ENCODE data around the gene ANKRD13D. TPM values are rescaled to one million over a fixed set of nuclear protein-coding genes. Genes with fewer than 3 reads are reported as not detected.
A peak's percentile ranks its signal among the peaks of the same experiment; 100 is the strongest.

The ANKRD13D gene
- total RNA-seq, 1 experiment from 2014 or later = 13.1 TPM

DNA sequence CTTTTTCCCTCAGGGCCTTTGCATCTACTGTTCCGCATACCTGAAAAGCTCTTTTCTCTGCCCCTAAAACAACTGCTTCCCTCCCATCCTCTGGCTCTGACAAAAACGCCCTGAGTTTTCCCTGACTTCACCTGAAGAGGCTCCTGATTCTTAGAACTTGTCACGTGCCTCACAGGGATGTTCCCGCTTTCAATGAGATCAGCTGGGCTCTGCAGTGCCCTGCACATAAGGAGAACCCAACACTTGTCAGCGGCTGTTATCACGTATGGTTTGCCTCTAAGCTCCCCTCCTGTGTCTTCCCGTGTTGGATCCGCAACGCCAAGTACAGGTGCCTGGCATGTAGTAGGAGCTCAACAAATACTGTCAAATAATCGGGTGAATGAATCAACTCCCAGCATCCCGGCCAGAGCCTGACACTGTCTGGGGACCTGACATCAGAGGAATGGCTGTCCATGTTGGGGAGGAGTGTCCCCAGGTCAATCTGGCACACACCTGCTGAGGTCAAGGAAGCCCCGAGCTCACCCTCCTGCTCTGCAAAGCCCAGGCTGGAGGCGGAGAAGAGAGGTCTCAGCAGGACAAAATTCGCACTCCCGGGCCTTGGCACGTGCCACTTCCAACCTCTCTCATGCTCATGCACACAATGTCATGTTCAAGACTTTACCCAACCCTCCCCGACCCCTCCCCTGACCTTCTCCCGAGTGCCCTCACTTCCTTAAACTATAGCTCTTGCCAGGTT lies 27.0 kb upstream of the ANKRD13D start:
- no peak for DNase-seq (ENCODE audit: low read depth)

DNA sequence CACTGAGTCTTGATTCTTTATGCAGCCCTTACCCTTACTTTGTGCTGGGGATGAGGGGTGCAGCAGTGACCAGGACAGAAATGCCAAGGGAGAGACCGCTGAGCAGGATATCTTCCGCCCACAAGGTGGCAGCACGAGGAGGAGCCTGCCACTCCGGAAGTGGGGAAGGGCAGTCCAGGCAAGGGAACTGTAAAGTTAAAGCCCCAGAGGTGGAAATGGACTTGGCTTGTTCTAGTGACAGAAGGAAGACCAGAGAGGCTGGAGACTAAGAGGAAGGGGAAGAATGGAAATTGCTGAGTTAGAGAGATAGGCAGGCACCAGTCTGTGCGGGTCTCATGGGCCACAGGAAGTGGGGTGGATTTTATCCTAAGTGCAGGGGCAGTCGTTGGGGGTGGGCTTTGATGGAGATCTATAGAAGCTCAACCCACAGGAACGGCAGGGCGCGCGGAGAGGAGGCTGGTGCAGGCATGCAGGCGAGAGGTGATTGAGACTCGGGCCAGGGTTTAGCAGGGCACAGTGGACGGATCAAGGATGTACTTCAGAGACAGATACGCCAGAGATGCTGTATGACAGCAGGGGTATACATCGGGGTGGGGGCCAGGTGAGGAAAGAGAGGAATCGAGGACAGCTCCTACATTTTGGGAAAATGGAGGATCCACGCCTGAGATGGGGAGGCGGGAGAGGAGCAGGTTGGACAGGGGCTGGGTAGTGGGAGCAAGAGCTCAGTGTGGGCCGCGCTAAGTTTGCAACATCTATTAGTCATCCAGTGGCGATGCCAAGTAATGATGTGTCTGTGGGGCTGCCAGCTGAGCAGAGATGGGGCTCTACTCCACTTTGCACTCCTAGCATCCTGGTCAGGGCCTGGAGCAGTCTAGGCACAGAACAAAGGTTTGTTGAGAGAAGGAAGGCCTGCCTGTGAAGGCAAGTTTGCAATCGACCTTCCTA lies 26.1 kb upstream of the ANKRD13D start:
- peak; percentile 83 for DNase-seq (ENCODE audit: low read depth)

DNA sequence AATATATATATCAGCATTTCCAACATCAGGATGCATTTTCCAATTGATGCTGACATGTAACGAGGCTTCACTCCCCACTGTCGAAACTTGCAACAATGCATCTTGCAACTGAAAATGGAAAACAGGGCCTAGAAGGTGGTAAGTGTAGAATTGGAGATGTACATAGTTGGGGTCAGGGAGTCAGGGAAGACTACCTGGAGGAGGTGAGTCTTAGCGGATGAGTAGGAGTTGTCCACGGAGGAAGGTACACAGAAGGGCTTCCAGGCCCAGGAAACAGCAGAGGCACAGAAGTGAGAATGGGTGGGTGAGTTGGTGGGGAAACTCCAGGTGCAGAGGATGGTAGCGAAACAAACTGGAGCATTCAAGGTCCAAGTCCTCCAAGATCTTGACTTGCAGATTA lies 24.8 kb upstream of the ANKRD13D start:
- DNase-seq (ENCODE audit: low read depth) = no peak

- no peak for DNase-seq (ENCODE audit: low read depth)
Measured at GRCh38 chr11:67264877-67265632, 24.0 kb upstream of the ANKRD13D start.

DNA sequence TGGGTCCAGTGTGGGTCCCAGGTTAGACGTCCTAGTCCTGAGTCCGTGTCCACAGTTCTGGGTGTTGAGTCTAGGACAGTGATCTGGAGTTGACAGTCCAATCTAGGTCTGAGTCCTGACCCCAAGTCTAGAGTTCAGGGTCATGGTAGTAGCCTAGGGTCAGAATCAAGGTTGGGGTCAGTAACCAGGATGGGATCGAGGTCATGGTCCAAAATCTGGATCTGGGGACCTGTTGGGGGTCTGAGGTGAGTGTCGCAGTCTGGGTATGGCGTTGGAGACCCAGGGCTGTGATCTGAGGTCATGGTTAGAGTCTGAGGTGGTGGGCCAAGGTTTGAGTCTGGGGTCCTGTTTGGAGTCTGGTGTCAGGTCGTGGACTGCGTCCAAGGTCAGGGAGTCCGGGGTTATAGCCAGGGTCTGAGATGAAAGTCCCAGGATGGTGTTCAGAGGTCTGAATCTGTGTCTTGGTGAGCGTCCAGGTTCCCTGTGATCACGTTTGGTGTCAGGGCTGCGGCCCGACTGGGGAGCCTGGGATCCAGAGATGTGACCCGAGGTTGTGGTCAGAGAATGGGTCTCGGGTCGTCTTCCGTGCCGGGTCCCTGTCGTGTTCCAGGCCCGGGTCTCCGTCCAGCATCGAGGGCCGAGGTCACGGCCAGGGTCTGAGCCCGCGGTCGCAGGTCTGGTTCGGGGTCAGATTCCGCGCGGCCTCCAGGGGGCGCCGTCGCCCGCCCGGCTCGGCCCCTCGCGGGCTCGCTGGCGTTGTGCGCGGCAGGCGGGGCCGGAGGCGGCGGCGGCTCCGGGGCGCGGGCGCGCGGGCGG lies 23.3 kb upstream of the ANKRD13D start:
- DNase-seq (ENCODE audit: low read depth) = peak; percentile 67

GRCh38 chr11:67266449-67267187 lies 22.5 kb upstream of the ANKRD13D start, which contains the start of gene GRK2:
Gene GRK2, plus strand, starts transcription at chr11:67266473. Its CDS starts 227 bp downstream, at chr11:67266700.
- peak; percentile 70 for DNase-seq (ENCODE audit: low read depth)

GRCh38 chr11:67267188-67268080 lies 21.7 kb upstream of the ANKRD13D start:
- no peak for DNase-seq (ENCODE audit: low read depth)

- DNase-seq (ENCODE audit: low read depth) = no peak
Measured at GRCh38 chr11:67268081-67268961, 20.8 kb upstream of the ANKRD13D start.

GRCh38 chr11:67268962-67269268 lies 20.2 kb upstream of the ANKRD13D start:
- no peak for DNase-seq (ENCODE audit: low read depth)

DNA sequence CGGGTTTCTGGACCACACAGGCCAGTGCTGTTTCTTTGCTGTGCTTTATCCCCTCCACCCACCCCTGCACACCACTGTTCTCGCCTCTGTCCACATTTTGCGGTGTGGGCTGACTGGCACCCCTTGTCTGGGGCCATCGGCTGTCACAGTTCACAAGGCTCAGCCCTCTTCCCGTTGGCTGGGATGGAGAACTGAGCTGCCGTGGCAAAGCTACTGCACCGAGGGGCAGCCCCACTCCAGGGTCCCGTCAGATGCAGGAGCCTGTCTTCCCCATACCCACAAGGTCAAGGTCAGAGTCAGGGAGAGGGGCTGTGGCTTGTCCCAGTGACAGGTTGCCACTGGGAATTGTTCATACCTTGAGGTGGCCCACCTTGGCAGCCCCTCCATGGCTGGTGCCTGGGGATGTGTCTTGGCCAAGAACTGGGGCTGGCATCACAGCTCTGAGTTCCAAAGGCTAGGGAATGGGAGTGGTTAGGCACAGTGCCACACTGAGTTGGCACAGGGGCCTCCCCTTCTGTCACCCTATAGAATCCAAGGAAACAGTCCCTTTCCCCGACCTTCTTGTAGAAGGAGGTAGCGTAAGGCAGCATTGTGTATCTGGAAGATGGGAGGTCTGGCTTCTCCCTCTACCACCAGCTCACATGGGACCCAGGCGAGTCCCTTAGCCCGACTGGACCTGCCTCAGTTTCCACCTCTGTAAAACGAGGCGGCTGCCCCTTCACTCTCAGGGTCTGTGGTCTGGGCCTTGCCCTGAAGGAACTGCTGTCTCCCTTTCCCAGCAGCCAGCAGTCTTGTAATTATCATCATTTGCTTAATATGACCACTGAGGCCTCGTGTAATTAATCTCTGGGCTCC lies 19.5 kb upstream of the ANKRD13D start:
- no peak for DNase-seq (ENCODE audit: low read depth)

DNA sequence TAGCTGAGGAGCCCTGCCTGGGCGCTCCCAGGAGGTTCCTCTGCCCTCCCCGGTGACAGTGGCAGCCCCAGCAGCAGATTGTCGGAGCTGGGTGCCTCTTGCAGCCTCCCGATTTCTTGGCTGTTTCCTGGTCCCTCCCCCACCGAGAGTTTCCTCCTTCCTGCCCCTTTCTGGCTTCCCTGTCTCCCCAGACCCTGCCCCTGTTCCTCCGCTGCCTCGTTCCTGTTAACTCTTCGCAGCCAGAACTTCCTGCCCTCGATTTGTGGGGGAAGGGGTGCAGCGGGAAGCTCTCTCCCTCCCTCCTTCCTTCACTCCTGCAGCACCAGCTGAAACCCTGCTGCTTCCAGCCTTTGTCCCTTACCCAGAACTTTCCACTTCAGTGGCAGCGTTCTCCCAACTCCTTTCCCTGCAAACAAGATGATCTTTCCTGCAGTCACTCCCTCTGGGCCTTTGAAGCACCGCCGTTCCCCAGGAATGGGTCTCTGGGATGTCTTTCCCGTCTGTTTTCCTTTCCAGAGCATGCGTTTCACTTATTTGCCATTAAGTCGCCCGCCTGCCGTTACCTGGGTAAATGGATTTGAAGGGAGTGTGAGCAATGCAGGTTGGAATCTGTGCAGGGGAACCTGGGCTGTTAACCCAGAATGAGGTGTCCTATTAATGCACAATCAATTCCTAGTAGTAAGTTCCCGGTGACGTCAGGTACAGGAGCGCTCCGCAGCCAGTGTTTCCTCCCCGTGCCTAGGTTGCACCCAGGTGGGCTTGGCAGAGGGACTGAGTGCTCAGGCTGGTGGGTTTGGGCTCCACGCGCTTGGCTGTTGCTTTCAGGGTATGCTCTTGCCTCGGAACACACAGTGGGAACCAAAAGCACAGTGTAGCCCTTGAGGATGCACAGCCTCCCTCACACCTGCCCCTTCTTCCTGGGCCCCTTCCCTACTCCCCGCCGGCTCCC lies 18.6 kb upstream of the ANKRD13D start:
- no peak for DNase-seq (ENCODE audit: low read depth)

- no peak for DNase-seq (ENCODE audit: low read depth)
Measured at GRCh38 chr11:67271205-67271540, 17.9 kb upstream of the ANKRD13D start.

GRCh38 chr11:67271541-67272284 lies 17.4 kb upstream of the ANKRD13D start:
- DNase-seq (ENCODE audit: low read depth) = no peak

DNA sequence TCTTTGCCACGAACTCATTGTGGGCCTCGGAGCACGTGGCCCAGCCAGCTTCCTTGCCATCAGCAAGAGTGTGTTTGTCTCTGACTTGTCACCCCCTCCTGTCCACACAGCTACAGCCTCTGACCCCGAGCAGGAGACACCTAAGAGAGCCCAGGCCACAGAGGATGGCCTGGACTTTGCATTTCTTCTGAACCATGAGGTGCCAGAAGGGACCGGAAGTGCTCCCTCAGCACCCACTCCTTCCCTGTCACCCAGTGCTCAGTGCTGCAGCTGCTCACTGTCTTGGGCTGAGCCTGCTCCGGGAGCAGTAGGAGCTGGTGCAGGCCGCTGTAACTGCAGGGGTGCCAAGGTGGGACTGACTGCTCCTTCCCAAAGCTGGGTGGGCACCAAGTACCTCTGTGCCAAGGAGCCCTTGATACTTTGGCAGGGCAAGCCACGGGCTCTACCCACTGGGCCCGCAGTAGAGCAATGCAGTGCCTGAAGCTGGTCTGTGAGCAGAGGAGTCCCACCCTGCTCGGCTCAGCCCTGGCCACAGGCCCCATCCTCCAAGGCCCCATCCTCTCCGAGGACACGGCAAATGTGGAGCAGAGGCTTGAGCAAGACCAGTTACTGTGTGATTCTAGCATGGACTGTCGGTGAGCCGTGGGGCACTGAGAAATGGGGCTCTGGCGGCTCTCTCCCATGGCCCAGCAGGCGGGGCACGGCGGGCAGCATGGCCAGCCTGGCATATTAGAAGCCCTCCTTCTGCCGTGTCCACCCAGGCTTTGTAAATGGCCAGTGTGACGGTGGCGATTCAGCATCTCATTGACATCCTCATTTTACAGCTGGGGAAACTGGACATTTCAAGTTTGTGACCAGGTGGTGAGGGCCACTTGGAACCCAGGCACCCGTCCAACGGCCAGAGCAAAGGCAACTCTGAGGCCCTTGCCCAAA lies 16.5 kb upstream of the ANKRD13D start:
- no peak for DNase-seq (ENCODE audit: low read depth)
